Left ventricle myocardium inferior (tissue), 1 donor: ENCODE data around the gene PRKAR2A. TPM values are rescaled to one million over a fixed set of nuclear protein-coding genes. Genes with fewer than 3 reads are reported as not detected.

Source experiments
- DNase-seq: peaks from one replicate; pipeline ENCODE4 v3.0.0-alpha.2; 2020
- H3K27ac ChIP-seq: fragments of 200-600 bp; replicated peaks from 2 replicates; pipeline ENCODE4 v1.8.0; 2021
- H3K27me3 ChIP-seq: fragments of 200-600 bp; 2 replicates; pipeline ENCODE4 v1.8.0; 2021; ENCODE audit warnings: low read depth
- H3K36me3 ChIP-seq: fragments of 200-600 bp; 2 replicates; pipeline ENCODE4 v1.8.0; 2021
- H3K4me1 ChIP-seq: fragments of 200-600 bp; 2 replicates; pipeline ENCODE4 v1.8.0; 2021
- H3K4me3 ChIP-seq: fragments of 200-600 bp; 2 replicates; pipeline ENCODE4 v1.8.0; 2021; ENCODE audit warnings: mild to moderate bottlenecking, moderate library complexity
- H3K9me3 ChIP-seq: fragments of 200-600 bp; replicated peaks from 2 replicates; pipeline ENCODE4 v1.8.0; 2021
- intact Hi-C: fragments of 100-400 bp; cut with micrococcal nuclease; formaldehyde crosslinking; loops from one replicate; pipeline ENCODE4 v1.11.0; 2022
- total RNA-seq: library from RNA; stranded (reverse); fragmentation: NEBNext Ultra II Directional; extraction: Animal tissue kit (Norgen Biotek cat#: 25700); gene quantifications from one replicate; pipeline ENCODE4 v1.2.1, GENCODE V29; 2021
- TF ChIP-seq, protein P1 (sequence below): fragments of 200-600 bp; IDR thresholded peaks from 2 replicates; pipeline ENCODE4 v1.8.0; 2021; ENCODE audit warnings: antibody characterized with exemption, mild to moderate bottlenecking, borderline replicate concordance
- donor health status: DM: no; HTN: yes; CAD: no; lungs with severe emphysema.

PRKAR2A gene
- total RNA-seq, 1 donor from 2014 or later, result 52.2 TPM

- intact Hi-C loops, result no loop called here
- Histone ChIP-seq H3K27me3 (no peaks in the 10 kb centered on the region), H3K27ac (no peak overlapping the region), H3K36me3 (peaks cover 64% of the 10 kb centered on the region), H3K4me3 (no peak overlapping the region), H3K4me1 (no peaks in the 10 kb centered on the region), H3K9me3 (no peaks in the 10 kb centered on the region)
- DNase-seq, result no peak
- TF ChIP-seq, protein P1, sequence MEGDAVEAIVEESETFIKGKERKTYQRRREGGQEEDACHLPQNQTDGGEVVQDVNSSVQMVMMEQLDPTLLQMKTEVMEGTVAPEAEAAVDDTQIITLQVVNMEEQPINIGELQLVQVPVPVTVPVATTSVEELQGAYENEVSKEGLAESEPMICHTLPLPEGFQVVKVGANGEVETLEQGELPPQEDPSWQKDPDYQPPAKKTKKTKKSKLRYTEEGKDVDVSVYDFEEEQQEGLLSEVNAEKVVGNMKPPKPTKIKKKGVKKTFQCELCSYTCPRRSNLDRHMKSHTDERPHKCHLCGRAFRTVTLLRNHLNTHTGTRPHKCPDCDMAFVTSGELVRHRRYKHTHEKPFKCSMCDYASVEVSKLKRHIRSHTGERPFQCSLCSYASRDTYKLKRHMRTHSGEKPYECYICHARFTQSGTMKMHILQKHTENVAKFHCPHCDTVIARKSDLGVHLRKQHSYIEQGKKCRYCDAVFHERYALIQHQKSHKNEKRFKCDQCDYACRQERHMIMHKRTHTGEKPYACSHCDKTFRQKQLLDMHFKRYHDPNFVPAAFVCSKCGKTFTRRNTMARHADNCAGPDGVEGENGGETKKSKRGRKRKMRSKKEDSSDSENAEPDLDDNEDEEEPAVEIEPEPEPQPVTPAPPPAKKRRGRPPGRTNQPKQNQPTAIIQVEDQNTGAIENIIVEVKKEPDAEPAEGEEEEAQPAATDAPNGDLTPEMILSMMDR, result no peak
Measured at GRCh38 chr3:48863122-48863521, 15.4 kb upstream of the PRKAR2A start.

DNA sequence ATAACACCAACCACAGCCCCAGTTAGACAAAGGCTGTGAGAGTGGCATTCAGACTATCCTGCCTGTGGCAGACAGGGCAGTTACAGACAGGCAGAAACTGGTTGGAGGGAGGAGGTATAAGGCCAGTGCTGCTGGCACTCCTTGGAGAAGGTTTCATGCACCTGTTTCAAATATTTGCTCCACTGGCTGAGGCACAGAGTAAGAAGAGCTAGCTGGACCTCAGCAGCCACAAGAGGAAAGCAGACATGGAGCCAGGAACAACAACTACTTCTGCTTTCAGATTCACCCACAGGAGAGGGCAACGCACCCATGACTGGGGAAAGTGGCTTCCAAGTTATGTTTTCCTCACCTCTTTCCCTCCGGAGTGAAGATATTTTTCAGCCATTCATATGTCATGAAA, 11.5 kb upstream of the PRKAR2A start:
- Histone ChIP-seq H3K4me1 (no peaks in the 10 kb centered on the region), H3K9me3 (no peaks in the 10 kb centered on the region), H3K4me3 (no peak overlapping the region), H3K27me3 (no peaks in the 10 kb centered on the region), H3K27ac (no peak overlapping the region), H3K36me3 (peaks cover 72% of the 10 kb centered on the region)
- no peak for DNase-seq
- TF ChIP-seq, protein P1, result no peak
- intact Hi-C loops, result no loop called here

DNA sequence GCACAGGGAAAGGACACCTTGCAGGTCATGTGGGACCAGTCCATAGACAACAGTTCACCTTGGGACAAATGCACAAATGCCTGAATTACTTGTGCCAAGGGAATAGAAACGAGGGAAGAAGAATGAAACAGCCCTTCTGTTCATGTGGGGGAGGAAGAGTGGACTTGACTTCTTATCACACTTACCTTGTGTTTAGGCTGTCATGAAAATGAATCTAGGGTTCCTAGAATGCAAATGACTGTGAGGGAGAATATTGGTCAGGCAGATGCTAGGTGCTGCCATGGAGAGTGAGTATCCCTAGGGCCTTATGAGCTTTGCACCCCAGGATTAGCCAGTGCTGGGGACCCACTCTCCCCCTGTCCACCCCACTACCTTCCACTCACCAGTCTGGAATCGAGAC, 11.0 kb upstream of the PRKAR2A start:
- DNase-seq, result no peak
- Histone ChIP-seq H3K27ac (no peak overlapping the region), H3K9me3 (no peaks in the 10 kb centered on the region), H3K4me3 (no peak overlapping the region), H3K27me3 (no peaks in the 10 kb centered on the region), H3K36me3 (peaks cover 72% of the 10 kb centered on the region), H3K4me1 (peaks cover 3% of the 10 kb centered on the region)
- intact Hi-C loops, result no loop called here
- TF ChIP-seq, protein P1, result no peak

DNA sequence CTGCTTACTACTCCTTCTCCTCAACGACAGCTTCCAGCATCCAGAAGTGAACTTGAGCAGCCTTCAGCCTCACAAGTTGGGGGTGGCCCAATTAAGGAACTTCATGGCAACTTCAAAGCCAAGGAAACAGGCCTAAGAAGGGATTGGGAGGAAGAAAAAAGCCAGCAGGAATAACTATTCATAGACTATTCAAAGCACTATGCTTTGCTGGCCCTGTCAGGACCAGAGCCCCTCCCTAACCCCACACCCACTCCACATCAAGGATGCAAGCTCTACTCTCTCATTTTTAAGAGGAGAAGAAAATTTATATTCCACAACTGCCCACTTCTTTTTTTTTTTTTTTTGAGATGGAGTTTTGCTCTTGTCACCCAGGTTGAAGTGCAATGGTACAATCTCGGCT, 10.0 kb upstream of the PRKAR2A start:
- intact Hi-C loops, result no loop called here
- Histone ChIP-seq H3K4me3 (no peak overlapping the region), H3K4me1 (peaks cover 6% of the 10 kb centered on the region), H3K36me3 (peaks cover 75% of the 10 kb centered on the region), H3K9me3 (no peaks in the 10 kb centered on the region), H3K27me3 (no peaks in the 10 kb centered on the region), H3K27ac (no peak overlapping the region)
- DNase-seq, result no peak
- TF ChIP-seq, protein P1, result no peak

DNA sequence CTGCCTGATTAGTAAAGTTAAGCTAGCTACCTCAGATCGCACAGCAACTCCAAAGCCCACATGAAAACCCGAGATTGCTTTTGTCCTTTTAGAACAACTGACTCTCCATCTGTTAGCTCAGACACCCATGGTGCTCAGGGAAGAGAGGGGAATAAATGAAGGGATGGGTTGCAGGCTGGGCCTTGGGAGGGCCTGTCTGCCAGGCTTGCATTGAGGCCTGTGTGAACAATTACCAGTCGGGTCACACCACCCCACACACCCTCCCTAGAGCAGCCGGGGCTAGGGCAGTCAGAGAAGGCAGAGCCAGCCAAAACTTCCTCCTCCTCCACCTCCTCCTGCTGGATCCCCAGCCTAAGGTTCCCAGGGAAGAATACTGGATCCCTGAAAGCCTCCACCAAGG, 8.8 kb upstream of the PRKAR2A start:
- peaks cover 65% of the 10 kb centered on the region for H3K36me3 ChIP-seq
- no peak for DNase-seq
- TF ChIP-seq, protein P1, result no peak
- no peak overlapping the region for H3K4me3 ChIP-seq
- H3K27me3 ChIP-seq, result no peaks in the 10 kb centered on the region
- no peak overlapping the region for H3K27ac ChIP-seq
- peaks cover 6% of the 10 kb centered on the region for H3K4me1 ChIP-seq
- no peaks in the 10 kb centered on the region for H3K9me3 ChIP-seq
- intact Hi-C loops, result no loop called here
